Activated CD8-positive, alpha-beta memory T cell treated with anti-CD3 and anti-CD28 coated beads for 24 hours (primary cell): ENCODE data around the gene PLEKHM2.
"Not testable (repeated sequence)": the region's sequence is repeated elsewhere in the genome, so short reads cannot be mapped to it uniquely, and the experiment has no call there.

Experiments used
- DNase-seq: peaks from one replicate; pipeline ENCODE4 v3.0.0-alpha.2; 2020

The PLEKHM2 gene, protein sequence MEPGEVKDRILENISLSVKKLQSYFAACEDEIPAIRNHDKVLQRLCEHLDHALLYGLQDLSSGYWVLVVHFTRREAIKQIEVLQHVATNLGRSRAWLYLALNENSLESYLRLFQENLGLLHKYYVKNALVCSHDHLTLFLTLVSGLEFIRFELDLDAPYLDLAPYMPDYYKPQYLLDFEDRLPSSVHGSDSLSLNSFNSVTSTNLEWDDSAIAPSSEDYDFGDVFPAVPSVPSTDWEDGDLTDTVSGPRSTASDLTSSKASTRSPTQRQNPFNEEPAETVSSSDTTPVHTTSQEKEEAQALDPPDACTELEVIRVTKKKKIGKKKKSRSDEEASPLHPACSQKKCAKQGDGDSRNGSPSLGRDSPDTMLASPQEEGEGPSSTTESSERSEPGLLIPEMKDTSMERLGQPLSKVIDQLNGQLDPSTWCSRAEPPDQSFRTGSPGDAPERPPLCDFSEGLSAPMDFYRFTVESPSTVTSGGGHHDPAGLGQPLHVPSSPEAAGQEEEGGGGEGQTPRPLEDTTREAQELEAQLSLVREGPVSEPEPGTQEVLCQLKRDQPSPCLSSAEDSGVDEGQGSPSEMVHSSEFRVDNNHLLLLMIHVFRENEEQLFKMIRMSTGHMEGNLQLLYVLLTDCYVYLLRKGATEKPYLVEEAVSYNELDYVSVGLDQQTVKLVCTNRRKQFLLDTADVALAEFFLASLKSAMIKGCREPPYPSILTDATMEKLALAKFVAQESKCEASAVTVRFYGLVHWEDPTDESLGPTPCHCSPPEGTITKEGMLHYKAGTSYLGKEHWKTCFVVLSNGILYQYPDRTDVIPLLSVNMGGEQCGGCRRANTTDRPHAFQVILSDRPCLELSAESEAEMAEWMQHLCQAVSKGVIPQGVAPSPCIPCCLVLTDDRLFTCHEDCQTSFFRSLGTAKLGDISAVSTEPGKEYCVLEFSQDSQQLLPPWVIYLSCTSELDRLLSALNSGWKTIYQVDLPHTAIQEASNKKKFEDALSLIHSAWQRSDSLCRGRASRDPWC

GRCh38 chr1:15684042-15684461 is at the start of gene PLEKHM2:
PLEKHM2 (plus strand) TSS chr1:15684320; CDS start chr1:15684559, 239 bp downstream.
- DNase-seq: peak; percentile 76

DNA sequence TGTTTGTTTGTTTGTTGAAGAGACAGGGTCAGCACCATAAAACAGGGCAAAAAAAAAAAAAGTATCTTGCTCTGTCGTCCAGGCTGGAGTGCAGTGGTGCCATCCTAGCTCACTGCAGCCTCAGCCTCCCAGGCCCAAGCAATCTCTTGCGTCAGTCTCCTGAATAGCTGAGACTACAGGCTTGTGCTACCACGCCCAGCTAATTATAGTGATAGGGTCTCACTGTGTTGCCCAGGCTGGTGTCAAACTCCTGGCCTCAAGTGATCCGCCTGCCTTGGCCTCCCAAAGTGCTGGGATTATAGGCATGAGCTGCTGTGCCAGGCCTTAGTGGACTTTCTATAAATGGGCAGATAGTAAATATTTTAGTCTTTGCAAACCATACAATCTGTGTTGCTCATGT is 47.7 kb upstream of the PLEKHM2 start:
- DNase-seq: no peak

DNA sequence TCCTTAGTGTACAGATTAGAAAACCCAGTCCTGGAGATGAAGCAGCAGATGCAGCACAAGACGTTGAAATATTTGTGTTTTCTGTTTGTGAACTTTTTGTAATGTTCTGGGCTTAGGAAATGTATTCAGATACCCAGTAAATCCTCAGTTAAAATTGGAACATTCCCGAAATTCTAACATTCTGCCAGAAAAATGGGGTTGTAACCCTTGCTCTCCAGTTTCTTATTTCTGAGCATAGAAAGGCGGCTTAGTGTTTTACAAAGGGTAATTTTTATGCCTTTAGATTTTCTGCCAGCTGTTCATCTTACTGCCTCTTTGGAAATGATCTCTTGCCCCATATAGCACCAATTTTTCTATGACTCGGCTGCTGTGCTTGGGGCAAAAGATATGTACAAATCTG is 46.3 kb upstream of the PLEKHM2 start:
- DNase-seq: no peak

- no peak for DNase-seq
Measured at GRCh38 chr1:15639262-15639661, 44.9 kb upstream of the PLEKHM2 start.

DNA sequence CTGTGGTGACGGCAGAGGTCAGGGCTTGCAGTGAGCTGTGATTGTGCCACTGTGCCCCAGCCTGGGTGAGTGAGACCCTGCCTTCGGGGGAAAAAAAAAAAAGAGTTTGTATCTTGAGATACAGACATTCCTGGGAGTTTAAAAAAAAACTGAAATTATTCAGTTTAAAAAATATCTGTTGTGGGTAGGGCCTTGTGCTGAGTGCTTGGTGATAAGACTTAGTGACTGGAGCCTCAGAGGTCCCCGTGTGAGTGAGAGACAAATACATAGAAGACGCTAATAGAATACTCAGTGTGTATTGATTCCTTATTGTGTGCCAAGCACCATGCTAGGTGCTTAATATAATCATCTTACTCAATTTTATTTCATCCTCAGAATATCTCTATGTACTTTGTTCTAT is 44.2 kb upstream of the PLEKHM2 start:
- no peak for DNase-seq

DNA sequence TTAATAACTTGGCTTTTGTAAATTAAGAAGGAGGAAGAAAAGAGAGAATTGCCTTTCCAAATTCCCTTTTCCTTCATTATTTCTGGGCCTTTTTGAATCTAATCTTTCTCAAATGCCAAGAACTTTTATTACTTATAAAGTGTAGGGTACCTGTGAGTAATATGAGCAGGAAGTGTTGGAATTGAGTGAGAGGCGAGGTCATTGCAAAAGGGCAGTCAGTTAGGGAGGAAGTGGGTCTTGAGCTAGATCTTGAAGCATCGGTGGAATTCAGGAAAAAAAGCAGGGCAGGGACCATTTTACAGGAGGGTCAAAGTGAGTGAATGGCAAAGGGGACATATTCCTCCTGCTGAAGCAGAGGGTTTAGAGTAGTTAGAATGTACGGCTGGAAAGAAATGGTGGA is 43.5 kb upstream of the PLEKHM2 start:
- DNase-seq: no peak

GRCh38 chr1:15649937-15650336 is 34.2 kb upstream of the PLEKHM2 start:
- no peak for DNase-seq

DNA sequence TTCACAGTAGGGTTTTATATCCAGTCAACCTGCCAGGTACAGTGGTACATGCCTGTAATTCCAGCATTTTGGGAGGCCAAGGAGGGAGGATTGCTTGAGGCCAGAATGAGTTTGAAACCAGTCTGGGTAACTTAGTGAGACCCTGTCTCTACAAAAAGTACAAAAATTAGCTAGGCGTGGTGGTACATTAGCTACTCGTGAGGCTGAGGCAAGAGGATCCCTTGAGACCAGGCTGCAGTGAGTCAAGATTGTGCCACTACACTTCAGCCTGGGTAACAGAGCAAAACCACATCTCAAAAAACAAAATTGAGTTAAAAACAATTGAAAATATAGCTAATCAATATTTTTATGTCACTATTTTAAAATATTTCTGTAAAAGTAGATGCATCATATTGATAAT is 33.7 kb upstream of the PLEKHM2 start:
- DNase-seq: no peak

DNA sequence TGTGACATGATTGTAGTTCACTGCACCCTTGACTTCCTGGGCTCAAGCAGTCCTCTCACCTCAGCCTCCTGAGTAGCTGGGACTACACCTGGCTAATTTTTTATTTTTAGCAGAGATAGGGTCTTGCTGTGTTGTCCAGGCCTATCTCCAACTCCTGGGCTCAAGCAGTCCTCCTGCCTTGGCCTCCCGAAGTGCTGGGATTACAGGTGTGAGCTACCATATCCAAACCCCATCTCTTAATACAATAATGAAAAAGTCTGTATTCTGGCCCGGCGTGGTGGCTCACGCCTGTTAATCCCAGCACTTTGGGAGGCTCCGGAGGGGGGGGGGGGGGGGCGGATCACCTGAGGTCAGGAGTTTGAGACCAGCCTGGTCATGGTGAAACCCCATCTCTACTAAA is 32.0 kb upstream of the PLEKHM2 start:
- not testable (repeated sequence) for DNase-seq

- no peak for DNase-seq
Measured at GRCh38 chr1:15654091-15654690, 29.9 kb upstream of the PLEKHM2 start.

GRCh38 chr1:15656464-15656863 is 27.7 kb upstream of the PLEKHM2 start:
- DNase-seq: no peak

- no peak for DNase-seq
Measured at GRCh38 chr1:15657021-15657420, 27.1 kb upstream of the PLEKHM2 start.

GRCh38 chr1:15660151-15660550 is 24.0 kb upstream of the PLEKHM2 start:
- no peak for DNase-seq

DNA sequence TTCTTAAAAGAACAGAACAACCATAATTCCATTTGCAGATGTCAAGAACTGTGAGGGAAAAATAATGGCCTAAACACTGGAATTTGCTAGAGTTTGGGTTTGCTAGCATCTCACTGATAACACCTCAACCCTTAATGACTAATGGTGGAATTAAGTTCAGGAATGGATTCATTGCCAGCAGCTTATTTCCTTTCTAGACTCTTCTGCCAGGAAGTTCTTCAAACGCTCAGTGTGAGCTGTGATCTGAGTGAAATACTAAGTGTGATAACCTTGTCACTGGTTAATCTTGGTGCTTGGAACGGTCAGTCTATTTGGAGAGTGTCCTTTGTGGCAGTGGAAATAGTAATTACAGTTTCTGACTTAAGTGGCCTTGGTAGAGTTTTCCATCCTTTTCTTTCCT is 21.6 kb upstream of the PLEKHM2 start:
- DNase-seq: no peak

GRCh38 chr1:15663925-15664324 is 20.2 kb upstream of the PLEKHM2 start:
- no peak for DNase-seq

- no peak for DNase-seq
Measured at GRCh38 chr1:15667362-15667761, 16.8 kb upstream of the PLEKHM2 start.

DNA sequence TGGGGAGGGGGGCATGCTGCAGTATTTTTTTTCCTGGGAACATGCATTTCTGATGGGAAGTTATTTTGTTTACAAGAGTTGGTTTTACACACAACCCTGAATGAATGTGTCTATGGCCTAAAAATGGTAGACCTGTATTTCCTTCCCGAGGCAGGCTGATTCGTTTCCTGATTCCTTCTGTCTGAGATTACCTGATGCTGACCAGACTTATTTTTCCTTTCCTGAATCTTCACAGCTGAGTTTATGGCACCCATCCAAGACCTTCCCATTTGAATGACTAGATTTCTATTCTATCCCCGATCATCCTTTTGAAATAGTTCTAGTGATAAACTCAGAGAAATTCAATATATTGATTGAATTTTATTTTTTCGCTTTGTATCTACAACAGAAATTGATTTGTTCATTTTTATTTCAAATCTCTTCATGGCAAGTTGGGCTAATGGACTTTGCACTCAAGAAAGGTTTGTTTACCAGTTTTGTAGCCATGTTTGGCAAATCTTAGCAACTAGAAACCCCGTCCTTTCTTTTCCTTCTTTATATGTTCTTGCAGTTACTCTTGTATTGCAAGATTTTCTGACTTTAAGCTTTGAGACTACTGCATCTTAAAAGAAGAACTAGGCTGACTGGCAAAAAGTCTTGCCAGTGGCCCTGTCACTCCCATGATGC is 15.9 kb upstream of the PLEKHM2 start:
- no peak for DNase-seq

DNA sequence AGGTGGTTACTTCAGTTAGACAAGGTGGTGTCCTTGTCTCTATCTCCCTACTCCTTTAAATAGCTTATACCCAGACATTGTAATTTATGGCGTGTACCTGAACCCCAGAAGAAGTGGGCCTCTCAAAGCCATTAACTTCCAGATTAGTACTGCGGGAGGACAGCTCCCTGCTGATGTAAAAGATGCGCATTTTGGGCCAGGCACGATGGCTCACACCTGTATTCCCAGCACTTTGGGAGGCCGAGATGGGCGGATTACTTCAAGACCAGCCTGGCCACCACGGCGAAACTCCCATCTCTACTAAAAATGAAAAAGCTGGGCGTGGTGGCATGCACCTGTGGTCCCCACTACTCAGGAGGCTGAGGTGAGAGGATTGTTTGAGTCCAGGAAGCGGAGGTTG is 15.0 kb upstream of the PLEKHM2 start:
- DNase-seq: no peak

DNA sequence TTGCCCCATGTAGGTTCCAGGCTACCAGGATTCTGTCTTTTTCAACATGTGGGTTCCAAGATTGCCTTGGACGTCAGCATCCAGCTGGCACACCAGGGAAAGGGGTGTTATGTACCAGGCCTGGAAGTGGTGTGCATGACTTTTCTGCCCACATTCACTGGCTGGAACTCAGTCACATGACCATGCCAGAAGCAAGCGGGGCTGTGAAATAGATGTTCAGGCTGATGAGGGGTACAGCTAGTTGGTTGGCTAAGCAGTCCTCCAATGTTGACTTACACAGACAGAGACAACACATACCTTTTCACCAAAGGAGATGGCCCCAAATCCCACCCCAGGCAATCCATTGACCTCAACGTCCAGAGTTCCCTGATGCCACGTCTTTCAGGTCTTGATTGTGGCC is 14.3 kb upstream of the PLEKHM2 start:
- DNase-seq: no peak

- no peak for DNase-seq
Measured at GRCh38 chr1:15671430-15671829, 12.7 kb upstream of the PLEKHM2 start.

DNA sequence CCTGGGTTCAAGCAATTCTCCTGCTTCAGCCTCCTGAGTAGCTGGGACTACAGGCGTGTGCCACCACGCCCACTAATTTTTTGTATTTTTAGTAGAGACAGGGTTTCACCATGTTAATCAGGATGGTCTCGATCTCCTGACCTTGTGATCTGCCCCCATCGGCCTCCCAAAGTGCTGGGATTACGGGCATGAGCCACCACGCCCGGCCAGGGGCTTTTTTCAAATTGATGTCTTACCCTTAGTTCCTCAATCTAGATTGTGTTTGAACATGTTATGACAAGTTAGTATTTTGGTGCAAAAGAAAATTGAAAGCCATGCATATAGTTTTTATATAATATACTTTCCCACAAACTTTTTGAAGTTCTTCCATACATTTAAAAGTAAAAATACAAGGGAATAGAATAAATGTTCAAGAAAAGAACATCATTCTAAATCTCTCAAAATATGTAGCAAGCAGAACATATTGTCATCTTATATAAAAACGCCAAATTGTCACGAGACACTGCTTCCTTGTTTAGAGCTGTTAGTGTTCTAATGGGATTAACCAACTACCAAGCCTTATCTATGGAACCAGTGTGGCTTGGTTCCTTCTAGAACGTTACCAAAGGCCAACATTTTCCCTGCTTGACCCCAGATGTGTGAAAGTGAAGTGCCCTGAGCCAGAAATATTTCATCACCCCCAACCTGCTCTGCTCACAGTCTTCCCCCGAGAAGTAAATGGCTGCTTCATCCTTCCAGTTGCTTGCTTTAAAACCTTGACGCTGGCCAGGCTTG is 9.5 kb upstream of the PLEKHM2 start:
- DNase-seq: peak; percentile 41

- DNase-seq: peak; percentile 17
Measured at GRCh38 chr1:15676010-15676409, 8.1 kb upstream of the PLEKHM2 start.
